ENCODE measurements around the gene GFRA4.

Gene GFRA4

GRCh38 chr20:3699037-3699436 is 35.8 kb upstream of the GFRA4 start:
- POLR2A ChIA-PET = no interaction called here
- Histone ChIP-seq H3K4me3 (ENCODE audit: control insufficient read depth in 1 of 7, extremely low read depth in 1 of 7, insufficient read depth in 4 of 7, low read depth in 2 of 7, low read length in 6 of 7) (no peak overlapping the region), H3K27ac (ENCODE audit: insufficient read depth in 1 of 2, low read depth in 1 of 2, low read length in 2 of 2, poor library complexity in 1 of 2, severe bottlenecking in 2 of 2) (no peak overlapping the region), H3K36me3 (ENCODE audit: control insufficient read depth in 4 of 4, insufficient read depth in 4 of 4, low read length in 3 of 4) (no peaks in the 10 kb centered on the region), H3K4me1 (ENCODE audit: control extremely low read depth in 1 of 4, control insufficient read depth in 4 of 4, insufficient read depth in 4 of 4, low read length in 3 of 4) (no peaks in the 10 kb centered on the region), H3K9me3 (ENCODE audit: control extremely low read depth in 1 of 5, control insufficient read depth in 4 of 5, insufficient read depth in 2 of 5, low read depth in 1 of 5, low read length in 4 of 5) (peaks cover 0 to 2% (median 0%) of the 10 kb centered on the region in 5 experiments), H3K27me3 (replicated peaks in 2 of 5; ENCODE audit: control insufficient read depth in 4 of 5, insufficient read depth in 5 of 5, low read length in 4 of 5) (peaks cover 0 to 8% (median 0%) of the 10 kb centered on the region in 5 experiments)
- DNase-seq = no peak
- CTCF ChIA-PET = interaction anchor here (1.5 to 4.8 kb wide), 5 partner anchors 9 to 28 kb away, joined by 4 to 24 read pairs (median 6); no protein-coding TSS in a partner anchor
- 98% methylated on average over 15 of the region's 16 CpGs for WGBS (ENCODE audit: insufficient coverage)

- no peak overlapping the region for H3K27ac ChIP-seq (ENCODE audit: insufficient read depth in 1 of 2, low read depth in 1 of 2, low read length in 2 of 2, poor library complexity in 1 of 2, severe bottlenecking in 2 of 2)
- H3K36me3 ChIP-seq (ENCODE audit: control insufficient read depth in 4 of 4, insufficient read depth in 4 of 4, low read length in 3 of 4) = no peaks in the 10 kb centered on the region
- no peak for DNase-seq
- ChIA-PET POLR2A (no interaction called here), CTCF (interaction anchor here (1.5 to 4.8 kb wide), 5 partner anchors 9 to 28 kb away, joined by 4 to 24 read pairs (median 6); no protein-coding TSS in a partner anchor)
- peaks cover 0 to 2% (median 0%) of the 10 kb centered on the region in 5 experiments for H3K9me3 ChIP-seq (ENCODE audit: control extremely low read depth in 1 of 5, control insufficient read depth in 4 of 5, insufficient read depth in 2 of 5, low read depth in 1 of 5, low read length in 4 of 5)
- no peak overlapping the region for H3K4me3 ChIP-seq (ENCODE audit: control insufficient read depth in 1 of 7, extremely low read depth in 1 of 7, insufficient read depth in 4 of 7, low read depth in 2 of 7, low read length in 6 of 7)
- WGBS (ENCODE audit: insufficient coverage) = 96% methylated on average over 3 of the region's 6 CpGs
- H3K27me3 ChIP-seq (replicated peaks in 2 of 5; ENCODE audit: control insufficient read depth in 4 of 5, insufficient read depth in 5 of 5, low read length in 4 of 5) = peaks cover 0 to 8% (median 0%) of the 10 kb centered on the region in 5 experiments
- no peaks in the 10 kb centered on the region for H3K4me1 ChIP-seq (ENCODE audit: control extremely low read depth in 1 of 4, control insufficient read depth in 4 of 4, insufficient read depth in 4 of 4, low read length in 3 of 4)
Observed at GRCh38 chr20:3698591-3699001, 35.4 kb upstream of the GFRA4 start.

- no peak for DNase-seq
- Histone ChIP-seq H3K9me3 (ENCODE audit: control extremely low read depth in 1 of 5, control insufficient read depth in 4 of 5, insufficient read depth in 2 of 5, low read depth in 1 of 5, low read length in 4 of 5) (peaks cover 0 to 2% (median 0%) of the 10 kb centered on the region in 5 experiments), H3K36me3 (ENCODE audit: control insufficient read depth in 4 of 4, insufficient read depth in 4 of 4, low read length in 3 of 4) (no peaks in the 10 kb centered on the region), H3K27ac (ENCODE audit: insufficient read depth in 1 of 2, low read depth in 1 of 2, low read length in 2 of 2, poor library complexity in 1 of 2, severe bottlenecking in 2 of 2) (no peak overlapping the region), H3K27me3 (replicated peaks in 2 of 5; ENCODE audit: control insufficient read depth in 4 of 5, insufficient read depth in 5 of 5, low read length in 4 of 5) (peaks cover 0 to 4% (median 0%) of the 10 kb centered on the region in 5 experiments), H3K4me1 (ENCODE audit: control extremely low read depth in 1 of 4, control insufficient read depth in 4 of 4, insufficient read depth in 4 of 4, low read length in 3 of 4) (no peaks in the 10 kb centered on the region), H3K4me3 (ENCODE audit: control insufficient read depth in 1 of 7, extremely low read depth in 1 of 7, insufficient read depth in 4 of 7, low read depth in 2 of 7, low read length in 6 of 7) (no peak overlapping the region)
- 91% methylated on average over 13 of the region's 18 CpGs for WGBS (ENCODE audit: insufficient coverage)
- ChIA-PET CTCF (interaction anchor here (1.4 to 4.8 kb wide), 7 partner anchors 9 to 27 kb away, joined by 4 to 24 read pairs (median 5); partner anchors contain the start of gene ADAM33), POLR2A (no interaction called here)
Observed at GRCh38 chr20:3697588-3698305, 34.5 kb upstream of the GFRA4 start.

- WGBS (ENCODE audit: insufficient coverage) = 96% methylated on average over 11 of the region's 15 CpGs
- Histone ChIP-seq H3K4me1 (ENCODE audit: control extremely low read depth in 1 of 4, control insufficient read depth in 4 of 4, insufficient read depth in 4 of 4, low read length in 3 of 4) (no peaks in the 10 kb centered on the region), H3K4me3 (ENCODE audit: control insufficient read depth in 1 of 7, extremely low read depth in 1 of 7, insufficient read depth in 4 of 7, low read depth in 2 of 7, low read length in 6 of 7) (no peak overlapping the region), H3K27ac (ENCODE audit: insufficient read depth in 1 of 2, low read depth in 1 of 2, low read length in 2 of 2, poor library complexity in 1 of 2, severe bottlenecking in 2 of 2) (no peak overlapping the region), H3K9me3 (ENCODE audit: control extremely low read depth in 1 of 5, control insufficient read depth in 4 of 5, insufficient read depth in 2 of 5, low read depth in 1 of 5, low read length in 4 of 5) (peaks cover 0 to 2% (median 0%) of the 10 kb centered on the region in 5 experiments), H3K27me3 (replicated peaks in 2 of 5; ENCODE audit: control insufficient read depth in 4 of 5, insufficient read depth in 5 of 5, low read length in 4 of 5) (peaks cover 0 to 4% (median 0%) of the 10 kb centered on the region in 5 experiments), H3K36me3 (ENCODE audit: control insufficient read depth in 4 of 4, insufficient read depth in 4 of 4, low read length in 3 of 4) (no peaks in the 10 kb centered on the region)
- ChIA-PET CTCF (interaction anchor here (0.9 to 4.8 kb wide), 9 partner anchors 9 to 26 kb away, joined by 3 to 24 read pairs (median 4); partner anchors contain the start of gene ADAM33), POLR2A (interaction anchor here (0.9 kb wide), 1 partner anchor 20 kb away, joined by 6 read pairs; no protein-coding TSS in a partner anchor)
- DNase-seq = no peak
Observed at GRCh38 chr20:3696745-3697587, 33.8 kb upstream of the GFRA4 start.

- Histone ChIP-seq H3K9me3 (ENCODE audit: control extremely low read depth in 1 of 5, control insufficient read depth in 4 of 5, insufficient read depth in 2 of 5, low read depth in 1 of 5, low read length in 4 of 5) (peaks cover 0 to 2% (median 0%) of the 10 kb centered on the region in 5 experiments), H3K36me3 (ENCODE audit: control insufficient read depth in 4 of 4, insufficient read depth in 4 of 4, low read length in 3 of 4) (no peaks in the 10 kb centered on the region), H3K4me3 (ENCODE audit: control insufficient read depth in 1 of 7, extremely low read depth in 1 of 7, insufficient read depth in 4 of 7, low read depth in 2 of 7, low read length in 6 of 7) (no peak overlapping the region), H3K27ac (ENCODE audit: insufficient read depth in 1 of 2, low read depth in 1 of 2, low read length in 2 of 2, poor library complexity in 1 of 2, severe bottlenecking in 2 of 2) (no peak overlapping the region), H3K27me3 (replicated peaks in 2 of 5; ENCODE audit: control insufficient read depth in 4 of 5, insufficient read depth in 5 of 5, low read length in 4 of 5) (peaks cover 0 to 4% (median 0%) of the 10 kb centered on the region in 5 experiments), H3K4me1 (ENCODE audit: control extremely low read depth in 1 of 4, control insufficient read depth in 4 of 4, insufficient read depth in 4 of 4, low read length in 3 of 4) (no peaks in the 10 kb centered on the region)
- 80% methylated on average over 1 of the region's 1 CpG for WGBS (ENCODE audit: insufficient coverage)
- DNase-seq = peak in 1 of 3 donors; percentile 15
- ChIA-PET CTCF (interaction anchor here (0.9 to 4.8 kb wide), 8 partner anchors 10 to 24 kb away, joined by 3 to 24 read pairs (median 4); partner anchors contain the start of gene ADAM33), POLR2A (interaction anchor here (0.9 kb wide), 1 partner anchor 20 kb away, joined by 6 read pairs; no protein-coding TSS in a partner anchor)
Observed at GRCh38 chr20:3696200-3696599, 33.0 kb upstream of the GFRA4 start.

- ChIA-PET POLR2A (interaction anchor here (1.0 kb wide), 1 partner anchor 16 kb away, joined by 3 read pairs; no protein-coding TSS in a partner anchor), CTCF (interaction anchor here (1.0 to 3.1 kb wide), 4 partner anchors 9 to 132 kb away, joined by 4 to 12 read pairs (median 6); no protein-coding TSS in a partner anchor)
- Histone ChIP-seq H3K4me1 (ENCODE audit: control extremely low read depth in 1 of 4, control insufficient read depth in 4 of 4, insufficient read depth in 4 of 4, low read length in 3 of 4) (no peaks in the 10 kb centered on the region), H3K4me3 (ENCODE audit: control insufficient read depth in 1 of 7, extremely low read depth in 1 of 7, insufficient read depth in 4 of 7, low read depth in 2 of 7, low read length in 6 of 7) (no peak overlapping the region), H3K36me3 (ENCODE audit: control insufficient read depth in 4 of 4, insufficient read depth in 4 of 4, low read length in 3 of 4) (no peaks in the 10 kb centered on the region), H3K27ac (ENCODE audit: insufficient read depth in 1 of 2, low read depth in 1 of 2, low read length in 2 of 2, poor library complexity in 1 of 2, severe bottlenecking in 2 of 2) (no peak overlapping the region), H3K9me3 (ENCODE audit: control extremely low read depth in 1 of 5, control insufficient read depth in 4 of 5, insufficient read depth in 2 of 5, low read depth in 1 of 5, low read length in 4 of 5) (peaks cover 0 to 2% (median 0%) of the 10 kb centered on the region in 5 experiments), H3K27me3 (replicated peaks in 2 of 5; ENCODE audit: control insufficient read depth in 4 of 5, insufficient read depth in 5 of 5, low read length in 4 of 5) (peaks cover 0 to 2% (median 0%) of the 10 kb centered on the region in 5 experiments)
- 96% methylated on average over 4 of the region's 5 CpGs for WGBS (ENCODE audit: insufficient coverage)
- no peak for DNase-seq
Observed at GRCh38 chr20:3694864-3695263, 31.7 kb upstream of the GFRA4 start.
